ENCODE measurements around the gene FOXN1. TPM values are rescaled to one million over a fixed set of nuclear protein-coding genes. Genes with fewer than 3 reads are reported as not detected.

The FOXN1 gene
- total and polyA plus RNA-seq, 2 of the 13 experiments (the other 11 are each of a cell fraction or from before 2014, with no cell fraction given): 0.01 TPM; not detected in 1

DNA sequence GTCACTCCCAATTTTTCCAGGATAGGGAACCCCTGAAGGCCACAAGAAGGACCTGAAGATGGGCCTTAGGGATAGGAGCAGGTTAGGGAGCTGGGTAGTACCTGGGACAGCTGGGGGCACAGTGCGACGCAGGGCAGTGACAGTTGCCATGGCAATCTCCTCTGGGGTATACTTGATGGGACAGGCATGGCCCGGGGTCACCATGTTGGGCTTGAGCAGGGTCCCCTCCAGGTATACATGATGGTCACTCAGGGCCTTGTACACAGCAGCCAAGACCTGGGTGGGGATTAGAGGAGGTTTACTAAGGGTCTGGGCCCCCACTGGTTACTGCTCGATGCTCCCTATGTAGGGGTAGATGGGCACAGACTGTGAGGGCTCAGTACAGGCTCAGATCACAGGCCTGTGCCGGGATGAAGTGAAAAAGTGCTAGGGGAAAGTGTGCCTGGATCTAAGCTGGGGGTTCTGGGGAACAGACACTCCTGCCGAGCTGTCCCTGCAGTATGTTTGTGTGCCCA, 67.9 kb downstream of the FOXN1 start:
- in situ Hi-C loops (cut with HindIII; ENCODE audit: extremely low pct_ligation_motif_present, low pct_unique_long_range_greater_than_20kb): loop anchor here (5.0 kb wide), 1 partner anchor 48 kb away; no protein-coding TSS in a partner anchor
- ChIA-PET POLR2A (no interaction called here), CTCF (ENCODE audit: low intra/inter-chr PET ratio, low total read pairs) (no interaction called here)
- peaks cover 64% of the 10 kb centered on the region for H3K4me1 ChIP-seq (ENCODE audit: insufficient read depth, low read length)
- no peaks in the 10 kb centered on the region for H3K27me3 ChIP-seq (ENCODE audit: control insufficient read depth in 1 of 2, insufficient read depth in 2 of 2, low read length in 2 of 2)
- peaks cover 17% of the 10 kb centered on the region for H3K79me2 ChIP-seq (ENCODE audit: insufficient read depth, low read length)
- H2AFZ ChIP-seq (ENCODE audit: low read length): no peak overlapping the region
- no peak for FAIRE-seq
- no peak overlapping the region for H3K4me3 ChIP-seq (replicated peaks in 1 of 3; ENCODE audit: insufficient read depth in 1 of 3, low read depth in 2 of 3, low read length in 3 of 3)
- H3K27ac ChIP-seq (ENCODE audit: extremely low read length, insufficient read depth, low read length): no peak overlapping the region
- BruUV-seq (replicated peaks): no TSS peak
- peaks cover 7 to 16% of the 10 kb centered on the region in 2 experiments for H3K36me3 ChIP-seq (replicated peaks in 1 of 2; ENCODE audit: control insufficient read depth in 1 of 2, insufficient read depth in 2 of 2, low read length in 2 of 2)
- 100% methylated on average over 3 of the region's 6 CpGs for WGBS (ENCODE audit: low lambda C conversion rate)
- H4K20me1 ChIP-seq (ENCODE audit: insufficient read depth, low read length): no peaks in the 10 kb centered on the region
- no peak for ATAC-seq
- H3K9ac ChIP-seq (ENCODE audit: insufficient read depth, low read depth, low read length): no peak overlapping the region
- no peak overlapping the region for H3K4me2 ChIP-seq (ENCODE audit: low read depth, low read length)
- intact Hi-C loops (cut with micrococcal nuclease; ENCODE audit: unreplicated experiment): no loop called here
- no peak for DNase-seq (ENCODE audit: low spot score)
- H3K9me3 ChIP-seq (ENCODE audit: low read length): no peaks in the 10 kb centered on the region
- TF ChIP-seq FOXA3 (CRISPR knock-in tag; IDR thresholded peaks at IDR 0.05) (no peak), GABPB1 (CRISPR knock-in tag; IDR thresholded peaks at IDR 0.05) (no peak), REPIN1 (CRISPR knock-in tag; IDR thresholded peaks at IDR 0.05; ENCODE audit: borderline replicate concordance, low read depth) (no peak), CREM (IDR thresholded peaks at IDR 0.05) (no peak), CREM (CRISPR knock-in tag; IDR thresholded peaks at IDR 0.05) (no peak), PHB2 (IDR thresholded peaks at IDR 0.05; ENCODE audit: partially characterized antibody) (no peak), ELK4 (CRISPR knock-in tag; IDR thresholded peaks at IDR 0.05; ENCODE audit: borderline replicate concordance) (no peak), TCF7 (IDR thresholded peaks at IDR 0.05; ENCODE audit: low read depth) (no peak), JDP2 (CRISPR knock-in tag; IDR thresholded peaks at IDR 0.05; ENCODE audit: borderline replicate concordance) (no peak), ZNF230 (CRISPR knock-in tag; IDR thresholded peaks at IDR 0.05) (no peak), EHMT2 (IDR thresholded peaks at IDR 0.05; ENCODE audit: borderline replicate concordance, low read depth, low read length) (no peak), DNMT1 (CRISPR knock-in tag; IDR thresholded peaks at IDR 0.05) (no peak), ATF1 (CRISPR knock-in tag; IDR thresholded peaks at IDR 0.05) (no peak), NR0B2 (CRISPR knock-in tag; IDR thresholded peaks at IDR 0.05) (no peak), NR2F1 (CRISPR knock-in tag; IDR thresholded peaks at IDR 0.05) (no peak), HOXD1 (CRISPR knock-in tag; IDR thresholded peaks at IDR 0.05) (no peak), ZNF570 (CRISPR knock-in tag; IDR thresholded peaks at IDR 0.05; ENCODE audit: borderline replicate concordance) (no peak)
- TF ChIP-seq, protein P1, sequence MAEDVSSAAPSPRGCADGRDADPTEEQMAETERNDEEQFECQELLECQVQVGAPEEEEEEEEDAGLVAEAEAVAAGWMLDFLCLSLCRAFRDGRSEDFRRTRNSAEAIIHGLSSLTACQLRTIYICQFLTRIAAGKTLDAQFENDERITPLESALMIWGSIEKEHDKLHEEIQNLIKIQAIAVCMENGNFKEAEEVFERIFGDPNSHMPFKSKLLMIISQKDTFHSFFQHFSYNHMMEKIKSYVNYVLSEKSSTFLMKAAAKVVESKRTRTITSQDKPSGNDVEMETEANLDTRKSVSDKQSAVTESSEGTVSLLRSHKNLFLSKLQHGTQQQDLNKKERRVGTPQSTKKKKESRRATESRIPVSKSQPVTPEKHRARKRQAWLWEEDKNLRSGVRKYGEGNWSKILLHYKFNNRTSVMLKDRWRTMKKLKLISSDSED (CRISPR knock-in tag; IDR thresholded peaks at IDR 0.05): no peak
- TF ChIP-seq, protein P2, sequence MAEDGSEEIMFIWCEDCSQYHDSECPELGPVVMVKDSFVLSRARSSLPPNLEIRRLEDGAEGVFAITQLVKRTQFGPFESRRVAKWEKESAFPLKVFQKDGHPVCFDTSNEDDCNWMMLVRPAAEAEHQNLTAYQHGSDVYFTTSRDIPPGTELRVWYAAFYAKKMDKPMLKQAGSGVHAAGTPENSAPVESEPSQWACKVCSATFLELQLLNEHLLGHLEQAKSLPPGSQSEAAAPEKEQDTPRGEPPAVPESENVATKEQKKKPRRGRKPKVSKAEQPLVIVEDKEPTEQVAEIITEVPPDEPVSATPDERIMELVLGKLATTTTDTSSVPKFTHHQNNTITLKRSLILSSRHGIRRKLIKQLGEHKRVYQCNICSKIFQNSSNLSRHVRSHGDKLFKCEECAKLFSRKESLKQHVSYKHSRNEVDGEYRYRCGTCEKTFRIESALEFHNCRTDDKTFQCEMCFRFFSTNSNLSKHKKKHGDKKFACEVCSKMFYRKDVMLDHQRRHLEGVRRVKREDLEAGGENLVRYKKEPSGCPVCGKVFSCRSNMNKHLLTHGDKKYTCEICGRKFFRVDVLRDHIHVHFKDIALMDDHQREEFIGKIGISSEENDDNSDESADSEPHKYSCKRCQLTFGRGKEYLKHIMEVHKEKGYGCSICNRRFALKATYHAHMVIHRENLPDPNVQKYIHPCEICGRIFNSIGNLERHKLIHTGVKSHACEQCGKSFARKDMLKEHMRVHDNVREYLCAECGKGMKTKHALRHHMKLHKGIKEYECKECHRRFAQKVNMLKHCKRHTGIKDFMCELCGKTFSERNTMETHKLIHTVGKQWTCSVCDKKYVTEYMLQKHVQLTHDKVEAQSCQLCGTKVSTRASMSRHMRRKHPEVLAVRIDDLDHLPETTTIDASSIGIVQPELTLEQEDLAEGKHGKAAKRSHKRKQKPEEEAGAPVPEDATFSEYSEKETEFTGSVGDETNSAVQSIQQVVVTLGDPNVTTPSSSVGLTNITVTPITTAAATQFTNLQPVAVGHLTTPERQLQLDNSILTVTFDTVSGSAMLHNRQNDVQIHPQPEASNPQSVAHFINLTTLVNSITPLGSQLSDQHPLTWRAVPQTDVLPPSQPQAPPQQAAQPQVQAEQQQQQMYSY (CRISPR knock-in tag; IDR thresholded peaks at IDR 0.05): no peak

All from HepG2 (cell line).